Bronchial smooth muscle cell (primary cell): ENCODE results near the gene ACTBL2. TPM values are rescaled to one million over a fixed set of nuclear protein-coding genes. Genes with fewer than 3 reads are reported as not detected.

ENCODE experiments used
- total RNA-seq: library from RNA; depleted of rRNA; stranded (reverse); fragments of >200 nt; gene quantifications from 2 replicates; pipeline ENCODE4 v1.2.1, GENCODE V29; 2014

Gene ACTBL2
- total RNA-seq = under 0.01 TPM in 1 of 2 replicates, not detected in the other

GRCh38 chr5:57482671-57483106 is at the start of gene ACTBL2:
ACTBL2 (minus strand) TSS chr5:57482811; CDS start chr5:57482707, 104 bp downstream.

